ENCODE data around the gene DOCK11. TPM values are rescaled to one million over a fixed set of nuclear protein-coding genes. Genes with fewer than 3 reads are reported as not detected.
A peak's percentile ranks its signal among the peaks of the same experiment; 100 is the strongest.

DOCK11 gene
- polyA plus RNA-seq, 3 donors, result 20.8 to 39.7 (median 34.8) TPM

GRCh38 chrX:118502161-118502789 is 6.7 kb downstream of the DOCK11 start:
- H3K4me1 Mint-ChIP-seq, result peaks cover 63% of the 10 kb centered on the region
- H3K27ac ChIP-seq (ENCODE audit: low read depth in 1 of 2, low read length in 2 of 2), result peak overlapping the region; percentile 81 to 82
- TF ChIP-seq, protein P1, sequence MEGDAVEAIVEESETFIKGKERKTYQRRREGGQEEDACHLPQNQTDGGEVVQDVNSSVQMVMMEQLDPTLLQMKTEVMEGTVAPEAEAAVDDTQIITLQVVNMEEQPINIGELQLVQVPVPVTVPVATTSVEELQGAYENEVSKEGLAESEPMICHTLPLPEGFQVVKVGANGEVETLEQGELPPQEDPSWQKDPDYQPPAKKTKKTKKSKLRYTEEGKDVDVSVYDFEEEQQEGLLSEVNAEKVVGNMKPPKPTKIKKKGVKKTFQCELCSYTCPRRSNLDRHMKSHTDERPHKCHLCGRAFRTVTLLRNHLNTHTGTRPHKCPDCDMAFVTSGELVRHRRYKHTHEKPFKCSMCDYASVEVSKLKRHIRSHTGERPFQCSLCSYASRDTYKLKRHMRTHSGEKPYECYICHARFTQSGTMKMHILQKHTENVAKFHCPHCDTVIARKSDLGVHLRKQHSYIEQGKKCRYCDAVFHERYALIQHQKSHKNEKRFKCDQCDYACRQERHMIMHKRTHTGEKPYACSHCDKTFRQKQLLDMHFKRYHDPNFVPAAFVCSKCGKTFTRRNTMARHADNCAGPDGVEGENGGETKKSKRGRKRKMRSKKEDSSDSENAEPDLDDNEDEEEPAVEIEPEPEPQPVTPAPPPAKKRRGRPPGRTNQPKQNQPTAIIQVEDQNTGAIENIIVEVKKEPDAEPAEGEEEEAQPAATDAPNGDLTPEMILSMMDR (IDR thresholded peaks at IDR 0.05), result no peak
- H3K9me3 Mint-ChIP-seq, result peaks cover 0 to 6% (median 2%) of the 10 kb centered on the region in 7 donors
- H3K36me3 ChIP-seq (replicated peaks in 1 of 2; ENCODE audit: control insufficient read depth in 1 of 2, insufficient read depth in 2 of 2, low read length in 2 of 2), result peaks cover 6 to 7% of the 10 kb centered on the region in 2 donors
- H4K20me1 ChIP-seq (ENCODE audit: insufficient read depth, low read length), result peaks cover 53% of the 10 kb centered on the region
- H2AFZ ChIP-seq (ENCODE audit: insufficient read depth, low read depth, low read length, poor library complexity, severe bottlenecking), result peak overlapping the region; percentile 14
- H3K27me3 Mint-ChIP-seq (ENCODE audit: low read depth in 3 of 3), result peaks cover 0 to 7% (median 0%) of the 10 kb centered on the region in 3 donors
- peak overlapping the region; percentile 48 for H3K4me2 ChIP-seq (replicated peaks; ENCODE audit: extremely low read depth, low read length, poor library complexity, severe bottlenecking)
- WGBS (ENCODE audit: insufficient coverage), result 0% methylated on average over 1 of the region's 6 CpGs
- H3K4me3 Mint-ChIP-seq, result peak overlapping the region; percentile 31 to 72
- H3K27me3 ChIP-seq (ENCODE audit: control insufficient read depth in 2 of 2, insufficient read depth in 2 of 2, low read length in 2 of 2), result no peaks in the 10 kb centered on the region
- peaks cover 6 to 14% of the 10 kb centered on the region in 2 donors for H3K36me3 Mint-ChIP-seq
- DNase-seq, result peak; percentile 27 to 58 (median 40)
- H3K27ac Mint-ChIP-seq, result peak overlapping the region; percentile 84 to 97 (median 91)
- intact Hi-C loops (cut with micrococcal nuclease), result no loop called here
- peaks cover 92% of the 10 kb centered on the region for H3K79me2 ChIP-seq (ENCODE audit: insufficient read depth, low read length)
- H3K4me1 ChIP-seq (ENCODE audit: control insufficient read depth in 1 of 2, insufficient read depth in 2 of 2, low read length in 2 of 2), result peaks cover 70 to 80% of the 10 kb centered on the region in 2 donors
- H3K4me3 ChIP-seq (replicated peaks in 1 of 3; ENCODE audit: low read depth in 2 of 3, low read length in 3 of 3), result peak overlapping the region in 1 of 3 experiments; percentile 9
- no peak overlapping the region for H3K9ac ChIP-seq (ENCODE audit: insufficient read depth, low read length, poor library complexity, severe bottlenecking)
- no peaks in the 10 kb centered on the region for H3K9me3 ChIP-seq (replicated peaks in 1 of 2; ENCODE audit: control insufficient read depth in 1 of 2, insufficient read depth in 1 of 2, low read length in 2 of 2)

DNA sequence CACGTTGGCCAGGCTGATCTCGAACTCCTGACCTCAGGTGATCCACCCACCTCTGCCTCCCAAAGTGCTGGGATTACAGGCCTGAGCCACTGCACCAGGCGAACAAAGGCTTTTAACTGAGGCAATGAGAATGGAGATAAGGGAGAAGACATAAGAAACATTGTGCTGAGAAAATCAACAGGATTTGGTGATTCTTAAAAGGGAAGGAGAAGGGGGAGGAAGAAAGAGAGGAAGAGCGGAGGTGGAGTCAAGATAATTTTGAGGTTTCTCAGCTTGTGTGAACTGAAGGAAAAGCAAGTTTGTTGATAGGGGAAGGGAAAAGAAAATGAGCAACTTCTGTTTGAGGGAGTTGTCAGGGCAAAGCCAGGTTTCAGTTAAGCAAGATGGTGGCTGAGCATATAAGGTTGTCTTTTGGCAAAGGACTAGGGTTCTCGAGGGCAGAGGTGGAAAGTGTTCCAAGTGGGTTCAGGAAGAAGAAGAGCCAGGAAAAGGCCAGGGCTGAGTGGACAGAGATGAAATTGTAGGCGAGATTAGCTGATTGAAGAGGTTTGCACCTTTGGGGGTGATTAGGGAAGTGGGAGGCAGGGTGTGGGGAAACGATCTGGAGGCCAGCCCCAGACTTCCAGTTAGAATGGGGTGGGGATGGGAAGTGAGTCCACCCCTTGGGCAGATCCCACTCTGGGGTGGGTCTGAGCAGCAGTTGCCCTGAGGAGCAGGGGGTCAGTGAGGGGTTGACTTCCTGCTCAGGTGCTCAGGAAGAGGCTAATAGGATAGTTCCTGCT is 7.8 kb downstream of the DOCK11 start:
- Histone ChIP-seq H3K4me3 (replicated peaks in 1 of 3; ENCODE audit: low read depth in 2 of 3, low read length in 3 of 3) (peak overlapping the region in 1 of 3 experiments; percentile 26), H3K4me1 (ENCODE audit: control insufficient read depth in 1 of 2, insufficient read depth in 2 of 2, low read length in 2 of 2) (peaks cover 61 to 68% of the 10 kb centered on the region in 2 donors), H3K4me2 (replicated peaks; ENCODE audit: extremely low read depth, low read length, poor library complexity, severe bottlenecking) (peak overlapping the region; percentile 48), H2AFZ (ENCODE audit: insufficient read depth, low read depth, low read length, poor library complexity, severe bottlenecking) (peak overlapping the region; percentile 16), H3K27me3 (ENCODE audit: control insufficient read depth in 2 of 2, insufficient read depth in 2 of 2, low read length in 2 of 2) (no peaks in the 10 kb centered on the region), H3K27ac (ENCODE audit: low read depth in 1 of 2, low read length in 2 of 2) (peak overlapping the region; percentile 81 to 82), H4K20me1 (ENCODE audit: insufficient read depth, low read length) (peaks cover 57% of the 10 kb centered on the region), H3K9ac (ENCODE audit: insufficient read depth, low read length, poor library complexity, severe bottlenecking) (no peak overlapping the region), H3K79me2 (ENCODE audit: insufficient read depth, low read length) (peaks cover 92% of the 10 kb centered on the region), H3K9me3 (replicated peaks in 1 of 2; ENCODE audit: control insufficient read depth in 1 of 2, insufficient read depth in 1 of 2, low read length in 2 of 2) (no peaks in the 10 kb centered on the region), H3K36me3 (replicated peaks in 1 of 2; ENCODE audit: control insufficient read depth in 1 of 2, insufficient read depth in 2 of 2, low read length in 2 of 2) (peaks cover 6 to 7% of the 10 kb centered on the region in 2 donors)
- Mint-ChIP-seq H3K9me3 (peaks cover 0 to 6% (median 2%) of the 10 kb centered on the region in 7 donors), H3K27me3 (ENCODE audit: low read depth in 3 of 3) (peaks cover 0 to 7% (median 0%) of the 10 kb centered on the region in 3 donors), H3K27ac (peak overlapping the region; percentile 84 to 97 (median 91)), H3K4me3 (peak overlapping the region; percentile 61 to 73), H3K4me1 (peaks cover 54% of the 10 kb centered on the region), H3K36me3 (peaks cover 6 to 14% of the 10 kb centered on the region in 2 donors)
- DNase-seq, result peak in 2 of 3 donors; percentile 17 to 22
- intact Hi-C loops (cut with micrococcal nuclease), result no loop called here
- WGBS (ENCODE audit: insufficient coverage), result 0% methylated on average over 3 of the region's 7 CpGs
- TF ChIP-seq, protein P1 (IDR thresholded peaks at IDR 0.05), result no peak

All from CD14-positive monocyte (primary cell).